ENCODE results near the gene FOXK1. TPM values are rescaled to one million over a fixed set of nuclear protein-coding genes. Genes with fewer than 3 reads are reported as not detected.
A peak's percentile ranks its signal among the peaks of the same experiment; 100 is the strongest.
"Not testable (repeated sequence)": the region's sequence is repeated elsewhere in the genome, so short reads cannot be mapped to it uniquely, and the experiment has no call there.

FOXK1 gene
- total RNA-seq = 21.7 TPM

GRCh38 chr7:4681886-4682620, at the start of gene FOXK1:
Gene FOXK1, plus strand, starts transcription at chr7:4682295. Its CDS starts 14 bp downstream, at chr7:4682309.
- ATAC-seq = peak; percentile 85

GRCh38 chr7:4633012-4633411, 49.1 kb upstream of the FOXK1 start:
- ATAC-seq = peak; percentile 57

- ATAC-seq = peak; percentile 27
Measured at GRCh38 chr7:4634166-4634565, 47.9 kb upstream of the FOXK1 start.

- no peak for ATAC-seq
Measured at GRCh38 chr7:4638781-4639575, 43.1 kb upstream of the FOXK1 start.

GRCh38 chr7:4641091-4641666, 40.9 kb upstream of the FOXK1 start:
- no peak for ATAC-seq

- peak; percentile 97 for ATAC-seq
Measured at GRCh38 chr7:4641667-4642467, 40.2 kb upstream of the FOXK1 start.

GRCh38 chr7:4642468-4643203, 39.5 kb upstream of the FOXK1 start:
- ATAC-seq = no peak

GRCh38 chr7:4643204-4643471, 39.0 kb upstream of the FOXK1 start:
- not testable (repeated sequence) for ATAC-seq

- ATAC-seq = no peak
Measured at GRCh38 chr7:4645246-4645645, 36.8 kb upstream of the FOXK1 start.

GRCh38 chr7:4648111-4648510, 34.0 kb upstream of the FOXK1 start:
- ATAC-seq = no peak

- no peak for ATAC-seq
Measured at GRCh38 chr7:4650433-4651047, 31.6 kb upstream of the FOXK1 start.

- ATAC-seq = no peak
Measured at GRCh38 chr7:4653771-4654170, 28.3 kb upstream of the FOXK1 start.

- peak; percentile 79 for ATAC-seq
Measured at GRCh38 chr7:4655311-4655710, 26.8 kb upstream of the FOXK1 start.

- ATAC-seq = no peak
Measured at GRCh38 chr7:4655896-4656295, 26.2 kb upstream of the FOXK1 start.

GRCh38 chr7:4657640-4658417, 24.3 kb upstream of the FOXK1 start:
- no peak for ATAC-seq

- ATAC-seq = no peak
Measured at GRCh38 chr7:4659551-4660286, 22.4 kb upstream of the FOXK1 start.

GRCh38 chr7:4661871-4662270, 20.2 kb upstream of the FOXK1 start:
- no peak for ATAC-seq

GRCh38 chr7:4663239-4664018, 18.7 kb upstream of the FOXK1 start:
- ATAC-seq = no peak

- no peak for ATAC-seq
Measured at GRCh38 chr7:4665661-4666060, 16.4 kb upstream of the FOXK1 start.
